CD4-positive, alpha-beta T cell treated with Interleukin-6 for 4 hours (primary cell): Measurements from ENCODE around the gene ESRRB.

Experiments used
- DNase-seq: peaks from one replicate; pipeline ENCODE4 v3.0.0-alpha.2; 2020; ENCODE audit warnings: mixed read lengths

Gene ESRRB

GRCh38 chr14:76547831-76548230 lies 171.9 kb downstream of the ESRRB start:
- no peak for DNase-seq

DNA sequence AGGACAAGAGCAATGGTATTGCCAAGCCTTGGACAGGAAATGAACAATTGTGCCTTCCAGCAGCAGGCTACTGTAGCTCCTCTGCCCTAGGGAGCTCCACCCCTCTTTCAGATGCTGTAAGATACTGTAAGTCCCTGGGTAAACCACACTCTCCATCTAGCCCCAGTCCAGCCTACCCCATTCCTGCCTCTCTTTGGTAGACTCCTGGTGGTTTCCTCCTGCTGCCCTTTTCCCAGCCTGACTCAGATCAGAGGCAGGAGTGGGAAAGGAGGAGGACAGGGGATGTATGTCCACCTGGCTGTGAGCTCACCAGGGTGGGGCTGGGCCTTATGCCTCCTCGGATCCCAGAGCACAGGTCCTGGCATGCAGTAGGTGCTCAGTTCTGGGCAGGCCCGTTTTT lies 174.6 kb downstream of the ESRRB start:
- no peak for DNase-seq

DNA sequence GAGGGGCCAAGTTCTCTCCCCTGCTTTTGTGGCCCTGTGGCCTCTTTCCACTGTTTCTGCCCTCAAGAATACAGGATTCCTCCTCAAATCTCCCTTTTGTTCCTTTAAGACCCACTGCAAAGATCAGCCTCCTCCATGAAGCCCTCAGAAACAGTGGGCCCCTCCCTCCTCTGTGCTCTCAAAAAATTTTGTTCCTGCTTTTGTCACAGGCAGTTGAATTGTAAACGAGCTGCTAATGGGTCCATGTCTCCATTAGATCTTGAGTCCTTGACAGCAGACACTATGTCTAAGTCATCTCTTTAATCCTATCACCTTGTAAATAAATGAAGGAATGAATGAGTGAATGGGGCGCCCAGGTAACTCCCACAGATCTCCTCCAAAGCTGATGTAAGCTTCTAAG lies 175.2 kb downstream of the ESRRB start:
- DNase-seq, result no peak
